Hepatocyte (in vitro differentiated cells): ENCODE results near the gene ARHGAP28. TPM values are rescaled to one million over a fixed set of nuclear protein-coding genes. Genes with fewer than 3 reads are reported as not detected.

Experiments used
- DNase-seq: peaks from one replicate; pipeline ENCODE4 v3.0.0-alpha.2; 2016; ENCODE audit warnings: low spot score
- H2AFZ ChIP-seq: fragments of 200-600 bp; sonication (generic); 2 replicates; pipeline ENCODE4 v1.6.0; 2016; ENCODE audit warnings: antibody characterized with exemption, mild to moderate bottlenecking
- H3K27ac ChIP-seq: fragments of 200-600 bp; sonication (generic); 2 replicates; pipeline ENCODE4 v1.5.1; 2016; ENCODE audit warnings: mild to moderate bottlenecking
- H3K27me3 ChIP-seq: fragments of 200-600 bp; sonication (generic); 2 replicates; pipeline ENCODE4 v1.6.1; 2016
- H3K36me3 ChIP-seq: fragments of 200-600 bp; sonication (generic); replicated peaks from 2 replicates; pipeline ENCODE4 v1.5.1; 2016; ENCODE audit warnings: low read depth; ENCODE audit not compliant: insufficient read depth
- H3K4me1 ChIP-seq: fragments of 200-600 bp; sonication (generic); 2 replicates; pipeline ENCODE4 v1.5.1; 2016; ENCODE audit warnings: mild to moderate bottlenecking, moderate library complexity; ENCODE audit not compliant: insufficient read depth
- H3K4me2 ChIP-seq: fragments of 200-600 bp; sonication (generic); 2 replicates; pipeline ENCODE4 v1.6.0; 2016
- H3K4me3 ChIP-seq: fragments of 200-600 bp; sonication (generic); 2 replicates; pipeline ENCODE4 v1.5.1; 2016; ENCODE audit warnings: mild to moderate bottlenecking
- H3K79me2 ChIP-seq: fragments of 200-600 bp; sonication (generic); 2 replicates; pipeline ENCODE4 v1.6.0; 2017; ENCODE audit warnings: mild to moderate bottlenecking
- H3K9me2 ChIP-seq: fragments of 200-600 bp; sonication (generic); replicated peaks from 2 replicates; pipeline ENCODE4 v1.6.0; 2017; ENCODE audit warnings: mild to moderate bottlenecking; ENCODE audit not compliant: insufficient read depth
- H3K9me3 ChIP-seq: fragments of 200-600 bp; sonication (generic); 2 replicates; pipeline ENCODE4 v1.5.1; 2016; ENCODE audit warnings: low read depth, mild to moderate bottlenecking
- H4K20me1 ChIP-seq: fragments of 200-600 bp; sonication (generic); 2 replicates; pipeline ENCODE4 v1.6.0; 2016; ENCODE audit warnings: mild to moderate bottlenecking; ENCODE audit not compliant: insufficient read depth, poor library complexity, severe bottlenecking
- CTCF ChIP-seq: fragments of 200-600 bp; sonication (generic); IDR thresholded peaks from 2 replicates; pipeline ENCODE4 v1.5.1; 2016; ENCODE audit warnings: antibody characterized with exemption, mild to moderate bottlenecking; ENCODE audit not compliant: poor library complexity
- EZH2 ChIP-seq: fragments of 200-600 bp; sonication (generic); IDR thresholded peaks from 2 replicates; pipeline ENCODE4 v1.6.1; 2016; ENCODE audit warnings: antibody characterized with exemption, mild to moderate bottlenecking, borderline replicate concordance
- EZH2phosphoT487 ChIP-seq: fragments of 200-600 bp; sonication (generic); IDR thresholded peaks from one replicate; pipeline ENCODE4 v1.6.1; 2018; ENCODE audit warnings: antibody characterized with exemption, mild to moderate bottlenecking, low read depth, moderate library complexity; ENCODE audit not compliant: unreplicated experiment, severe bottlenecking
- WGBS: methylation state at CpG from one replicate; pipeline ENCODE4 v1.1.6; 2016; ENCODE audit warnings: low lambda C conversion rate; ENCODE audit errors: missing lambda C conversion rate; 5-methylcytosine and 5-hydroxymethylcytosine counted together
- polyA plus RNA-seq: library from polyadenylated mRNA; unstranded; fragments of >200 nt; fragmentation: Nextera tagmentation; extraction: Ambion mirVana; gene quantifications from 2 replicates; pipeline ENCODE4 v1.2.1, GENCODE V29; 2016
- total RNA-seq: library from RNA; depleted of rRNA; stranded (reverse); fragments of >200 nt; gene quantifications from 2 replicates; pipeline ENCODE4 v1.2.3, GENCODE V29; 2014

Gene ARHGAP28
- total and polyA plus RNA-seq, 2 experiments from 2014 or later, result 23.5 to 60.7 TPM

GRCh38 chr18:6711467-6711866 lies 18.0 kb upstream of the ARHGAP28 start:
- no peaks in the 10 kb centered on the region for H3K79me2 ChIP-seq
- H3K4me1 ChIP-seq, result no peaks in the 10 kb centered on the region
- H3K27me3 ChIP-seq, result no peaks in the 10 kb centered on the region
- no peak overlapping the region for H2AFZ ChIP-seq
- no peak for DNase-seq
- no peaks in the 10 kb centered on the region for H3K9me3 ChIP-seq
- no peaks in the 10 kb centered on the region for H3K9me2 ChIP-seq
- H4K20me1 ChIP-seq, result no peaks in the 10 kb centered on the region
- H3K36me3 ChIP-seq, result no peaks in the 10 kb centered on the region
- TF ChIP-seq EZH2phosphoT487, result no peak
- no peak for TF ChIP-seq EZH2
- TF ChIP-seq CTCF, result no peak
- WGBS, result 95% methylated on average over 1 of the region's 1 CpG
- no peak overlapping the region for H3K4me3 ChIP-seq
- no peak overlapping the region for H3K27ac ChIP-seq
- H3K4me2 ChIP-seq, result no peak overlapping the region

GRCh38 chr18:6712401-6712800 lies 17.1 kb upstream of the ARHGAP28 start:
- no peak for DNase-seq
- H3K27me3 ChIP-seq, result no peaks in the 10 kb centered on the region
- H3K4me2 ChIP-seq, result no peak overlapping the region
- H3K4me1 ChIP-seq, result no peaks in the 10 kb centered on the region
- H3K36me3 ChIP-seq, result no peaks in the 10 kb centered on the region
- TF ChIP-seq EZH2phosphoT487 (no peak), CTCF (no peak), EZH2 (no peak)
- H3K79me2 ChIP-seq, result no peaks in the 10 kb centered on the region
- H4K20me1 ChIP-seq, result no peaks in the 10 kb centered on the region
- no peak overlapping the region for H2AFZ ChIP-seq
- H3K9me2 ChIP-seq, result no peaks in the 10 kb centered on the region
- 100% methylated on average over 1 of the region's 1 CpG for WGBS
- no peaks in the 10 kb centered on the region for H3K9me3 ChIP-seq
- H3K27ac ChIP-seq, result no peak overlapping the region
- H3K4me3 ChIP-seq, result no peak overlapping the region

DNA sequence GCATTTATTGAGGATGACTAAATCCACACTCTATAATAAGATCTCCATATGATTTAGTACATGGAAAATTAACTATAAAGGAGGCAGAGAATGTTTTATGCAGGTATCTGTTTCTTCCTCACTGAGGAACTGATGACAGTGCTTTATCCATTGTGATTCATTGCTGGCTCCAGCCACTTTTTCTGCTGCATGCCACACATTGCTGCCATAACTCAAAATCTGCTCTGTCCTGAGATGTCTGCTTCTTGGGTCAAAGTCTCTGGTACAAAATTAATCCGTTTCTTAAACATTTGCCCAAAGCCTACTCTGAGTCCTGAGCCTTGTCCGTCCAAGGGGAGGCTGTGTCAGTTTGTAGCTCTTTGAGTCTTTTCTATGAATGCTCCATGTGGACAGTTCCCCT lies 15.5 kb upstream of the ARHGAP28 start:
- Histone ChIP-seq H3K9me3 (no peaks in the 10 kb centered on the region), H3K4me3 (no peak overlapping the region), H3K36me3 (no peaks in the 10 kb centered on the region), H3K4me2 (no peak overlapping the region), H3K79me2 (no peaks in the 10 kb centered on the region), H3K27ac (no peak overlapping the region), H2AFZ (no peak overlapping the region), H3K27me3 (no peaks in the 10 kb centered on the region), H3K4me1 (peaks cover 8% of the 10 kb centered on the region), H4K20me1 (no peaks in the 10 kb centered on the region), H3K9me2 (no peaks in the 10 kb centered on the region)
- no peak for DNase-seq
- WGBS, result 38% methylated on average over 2 of the region's 2 CpGs
- no peak for TF ChIP-seq EZH2phosphoT487
- no peak for TF ChIP-seq CTCF
- TF ChIP-seq EZH2, result no peak

DNA sequence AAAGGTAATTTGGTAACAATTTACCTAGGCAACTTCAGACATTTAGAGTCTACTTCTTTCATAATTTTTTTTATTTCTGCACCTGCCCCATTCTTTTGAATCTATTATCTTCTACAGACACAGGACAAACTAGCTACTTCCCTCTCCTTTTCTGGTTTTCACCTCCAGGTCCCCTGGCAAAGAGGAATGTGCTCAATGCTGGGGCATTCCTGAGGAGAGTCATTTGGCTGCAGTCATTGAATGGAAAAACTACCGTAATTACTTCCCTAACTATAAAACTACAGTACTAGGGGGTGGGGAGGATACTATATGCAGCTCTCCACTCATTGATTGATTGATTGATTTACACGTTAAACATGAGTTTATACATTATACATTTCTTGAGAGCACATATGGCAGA lies 11.2 kb upstream of the ARHGAP28 start:
- Histone ChIP-seq H3K4me2 (peak overlapping the region; percentile 37), H3K79me2 (no peaks in the 10 kb centered on the region), H3K4me3 (no peak overlapping the region), H3K36me3 (no peaks in the 10 kb centered on the region), H3K27me3 (no peaks in the 10 kb centered on the region), H3K9me3 (no peaks in the 10 kb centered on the region), H3K9me2 (no peaks in the 10 kb centered on the region), H3K4me1 (peaks cover 18% of the 10 kb centered on the region), H2AFZ (no peak overlapping the region), H3K27ac (peak overlapping the region; percentile 54), H4K20me1 (no peaks in the 10 kb centered on the region)
- TF ChIP-seq CTCF, result no peak
- no peak for TF ChIP-seq EZH2
- no peak for TF ChIP-seq EZH2phosphoT487
- WGBS, result 63% methylated on average over 2 of the region's 2 CpGs
- DNase-seq, result no peak
